HG02870 (cell line): ENCODE data around the gene DGKD.

Experiments
- ATAC-seq: cut with Tn5 transposase; IDR thresholded peaks from one replicate; pipeline ENCODE4 v1.9.1; 2021; ENCODE audit warnings: mild to moderate bottlenecking, moderate library complexity; ENCODE audit not compliant: unreplicated experiment

DGKD gene, protein sequence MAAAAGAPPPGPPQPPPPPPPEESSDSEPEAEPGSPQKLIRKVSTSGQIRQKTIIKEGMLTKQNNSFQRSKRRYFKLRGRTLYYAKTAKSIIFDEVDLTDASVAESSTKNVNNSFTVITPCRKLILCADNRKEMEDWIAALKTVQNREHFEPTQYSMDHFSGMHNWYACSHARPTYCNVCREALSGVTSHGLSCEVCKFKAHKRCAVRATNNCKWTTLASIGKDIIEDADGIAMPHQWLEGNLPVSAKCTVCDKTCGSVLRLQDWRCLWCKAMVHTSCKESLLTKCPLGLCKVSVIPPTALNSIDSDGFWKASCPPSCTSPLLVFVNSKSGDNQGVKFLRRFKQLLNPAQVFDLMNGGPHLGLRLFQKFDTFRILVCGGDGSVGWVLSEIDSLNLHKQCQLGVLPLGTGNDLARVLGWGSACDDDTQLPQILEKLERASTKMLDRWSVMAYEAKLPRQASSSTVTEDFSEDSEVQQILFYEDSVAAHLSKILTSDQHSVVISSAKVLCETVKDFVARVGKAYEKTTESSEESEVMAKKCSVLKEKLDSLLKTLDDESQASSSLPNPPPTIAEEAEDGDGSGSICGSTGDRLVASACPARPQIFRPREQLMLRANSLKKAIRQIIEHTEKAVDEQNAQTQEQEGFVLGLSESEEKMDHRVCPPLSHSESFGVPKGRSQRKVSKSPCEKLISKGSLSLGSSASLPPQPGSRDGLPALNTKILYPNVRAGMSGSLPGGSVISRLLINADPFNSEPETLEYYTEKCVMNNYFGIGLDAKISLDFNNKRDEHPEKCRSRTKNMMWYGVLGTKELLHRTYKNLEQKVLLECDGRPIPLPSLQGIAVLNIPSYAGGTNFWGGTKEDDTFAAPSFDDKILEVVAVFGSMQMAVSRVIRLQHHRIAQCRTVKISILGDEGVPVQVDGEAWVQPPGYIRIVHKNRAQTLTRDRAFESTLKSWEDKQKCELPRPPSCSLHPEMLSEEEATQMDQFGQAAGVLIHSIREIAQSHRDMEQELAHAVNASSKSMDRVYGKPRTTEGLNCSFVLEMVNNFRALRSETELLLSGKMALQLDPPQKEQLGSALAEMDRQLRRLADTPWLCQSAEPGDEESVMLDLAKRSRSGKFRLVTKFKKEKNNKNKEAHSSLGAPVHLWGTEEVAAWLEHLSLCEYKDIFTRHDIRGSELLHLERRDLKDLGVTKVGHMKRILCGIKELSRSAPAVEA

DNA sequence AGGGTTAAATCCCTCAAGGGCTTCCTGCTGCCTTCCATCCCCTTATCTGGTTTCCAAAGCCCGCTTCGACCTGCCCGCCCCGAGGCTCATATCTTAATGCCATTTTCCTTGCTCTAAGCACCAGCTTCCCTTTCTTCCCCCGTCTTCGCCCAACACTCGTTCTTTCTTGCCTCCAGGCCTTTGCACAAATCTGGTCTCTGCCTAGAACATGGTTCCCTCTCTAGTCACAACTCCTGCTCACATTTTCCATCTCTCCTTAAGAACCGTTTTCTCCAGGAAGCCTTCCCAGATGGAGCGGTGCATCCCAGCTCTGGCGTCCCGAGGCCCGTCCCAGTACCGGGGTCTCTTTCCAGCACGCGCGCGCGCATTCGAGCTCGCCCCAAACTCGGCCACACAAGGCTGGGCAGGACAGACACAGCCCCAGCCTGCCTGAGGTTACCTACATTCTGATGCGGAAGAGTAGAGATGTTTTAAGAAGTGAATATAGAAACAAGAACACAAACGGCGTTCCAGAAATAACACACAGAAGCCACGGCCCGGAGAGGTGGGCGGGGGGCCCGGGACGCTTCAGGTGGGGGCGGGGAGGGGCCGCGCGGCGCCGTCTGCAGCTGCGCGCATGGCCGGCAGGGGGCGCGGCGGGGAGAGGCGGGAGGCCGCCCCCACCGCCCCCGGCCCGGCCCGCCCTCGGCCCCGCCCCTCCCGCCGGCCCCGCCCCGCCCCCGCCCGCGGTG is at the start of gene DGKD:
Gene DGKD (plus strand): TSS at position 726 of the 731 bp plus-strand sequence. CDS start 25 bp downstream, outside the sequence.
- peak; percentile 45 for ATAC-seq

DNA sequence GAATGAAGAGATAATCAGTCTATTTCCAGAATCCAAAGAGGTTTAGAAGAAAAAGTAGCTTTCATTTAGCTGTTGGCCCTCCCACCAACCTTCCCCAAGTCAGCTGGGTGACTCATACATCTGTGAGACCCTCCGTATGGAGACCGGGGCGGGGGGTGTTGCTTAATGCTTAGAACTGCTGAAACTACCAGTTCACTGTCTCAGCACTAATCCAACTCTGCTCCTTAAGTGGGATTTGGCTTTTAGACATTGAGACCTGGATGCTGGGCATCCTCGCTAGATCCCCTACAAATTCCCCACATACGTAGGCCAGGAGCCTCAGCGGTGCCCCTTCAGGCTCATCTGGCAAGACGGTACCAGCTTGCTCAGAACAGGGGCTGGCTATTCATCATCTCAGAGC is 46.7 kb upstream of the DGKD start, which contains the start of gene SAG:
Gene SAG (plus strand): TSS at position 252 of the 400 bp plus-strand sequence. CDS start 1,374 bp downstream, outside the sequence.
- no peak for ATAC-seq

- no peak for ATAC-seq
Measured at GRCh38 chr2:233311241-233311926, 42.9 kb upstream of the DGKD start.

GRCh38 chr2:233312874-233313273 is 41.4 kb upstream of the DGKD start:
- no peak for ATAC-seq

DNA sequence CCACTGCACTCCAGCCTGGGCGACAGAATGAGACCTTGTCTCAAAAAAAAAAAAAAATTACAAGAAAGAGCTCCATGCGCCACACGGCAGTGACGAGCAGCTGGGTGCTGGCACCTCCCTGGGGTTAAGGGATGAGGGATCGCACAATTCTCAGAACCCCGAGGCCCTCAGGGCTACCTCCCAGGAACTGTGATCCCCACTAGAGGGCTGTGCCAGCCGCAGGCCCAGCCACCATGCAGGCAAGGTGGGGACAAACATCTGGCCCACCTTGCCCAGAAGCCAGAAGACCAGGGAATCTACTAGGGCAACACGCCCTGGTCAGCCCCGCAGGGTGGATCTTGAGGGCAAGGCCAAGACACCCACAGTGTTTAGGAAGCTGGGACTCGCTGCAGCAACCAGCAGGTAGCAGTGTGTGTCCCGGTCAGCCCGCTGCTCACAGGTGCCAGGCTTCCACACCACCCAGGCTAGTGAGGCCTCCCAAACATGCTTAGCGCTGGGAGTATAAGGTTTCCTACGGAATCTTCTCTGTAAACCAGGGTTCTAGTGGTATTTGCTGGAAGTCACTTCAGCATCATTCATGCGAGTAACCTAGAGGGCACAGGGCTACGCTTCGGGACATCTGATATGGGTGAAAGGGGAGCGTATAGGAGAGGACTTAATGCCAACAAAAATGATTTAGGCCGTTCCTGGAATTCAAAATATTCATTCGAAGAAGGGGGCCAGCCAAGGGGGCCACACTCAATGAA is 39.9 kb upstream of the DGKD start:
- no peak for ATAC-seq

DNA sequence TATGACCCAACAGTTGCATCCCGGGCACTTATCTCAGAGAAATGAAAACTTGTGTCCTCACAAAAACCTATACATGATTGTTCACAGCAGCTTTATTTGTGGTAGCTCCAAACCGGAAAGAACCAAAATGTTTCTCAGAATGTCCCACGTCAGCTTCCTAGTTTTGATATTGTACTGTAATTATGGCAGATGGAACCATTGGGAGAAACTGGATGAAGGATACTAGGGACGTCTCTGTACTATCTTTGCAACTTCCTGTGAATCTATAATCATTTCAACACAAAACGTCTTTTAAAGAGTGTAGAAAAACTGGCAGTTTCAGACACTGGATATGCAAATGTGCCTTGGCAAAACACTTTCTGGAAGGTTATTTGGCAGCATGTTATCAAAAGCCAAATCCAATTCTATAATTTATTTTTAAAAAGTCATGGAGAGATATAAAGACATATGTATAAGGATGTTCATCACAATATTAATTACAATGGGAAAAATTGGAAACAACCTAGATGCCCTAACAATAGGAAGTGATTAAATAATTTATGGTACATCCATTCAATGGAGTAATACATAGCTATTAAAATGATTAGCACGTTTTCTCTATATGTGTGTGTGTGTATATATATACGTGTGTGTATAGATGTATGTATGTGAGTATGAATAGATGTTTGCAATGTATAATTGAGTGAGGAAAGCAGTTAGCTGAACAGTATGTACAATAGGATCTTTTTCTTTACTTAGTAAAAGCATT is 36.9 kb upstream of the DGKD start:
- ATAC-seq: no peak

DNA sequence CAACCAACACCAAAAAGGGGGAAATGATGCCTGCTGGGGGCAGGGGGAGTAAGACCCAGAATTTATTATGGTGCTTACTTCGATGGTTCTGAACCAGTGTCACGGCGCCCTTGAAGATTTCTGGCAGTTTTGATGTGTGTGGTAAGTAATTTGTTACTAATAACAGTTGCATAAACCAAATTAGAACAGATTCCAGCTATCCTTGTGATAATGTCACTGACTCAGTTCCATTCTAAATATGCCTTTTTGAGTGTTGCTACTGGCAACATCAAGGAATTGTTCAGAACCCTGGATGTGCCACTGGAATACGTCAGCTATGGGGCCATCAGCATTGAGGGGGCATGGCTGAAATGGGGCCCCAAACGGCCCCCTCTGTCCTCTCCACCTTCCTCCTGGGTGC is 35.0 kb upstream of the DGKD start:
- no peak for ATAC-seq

DNA sequence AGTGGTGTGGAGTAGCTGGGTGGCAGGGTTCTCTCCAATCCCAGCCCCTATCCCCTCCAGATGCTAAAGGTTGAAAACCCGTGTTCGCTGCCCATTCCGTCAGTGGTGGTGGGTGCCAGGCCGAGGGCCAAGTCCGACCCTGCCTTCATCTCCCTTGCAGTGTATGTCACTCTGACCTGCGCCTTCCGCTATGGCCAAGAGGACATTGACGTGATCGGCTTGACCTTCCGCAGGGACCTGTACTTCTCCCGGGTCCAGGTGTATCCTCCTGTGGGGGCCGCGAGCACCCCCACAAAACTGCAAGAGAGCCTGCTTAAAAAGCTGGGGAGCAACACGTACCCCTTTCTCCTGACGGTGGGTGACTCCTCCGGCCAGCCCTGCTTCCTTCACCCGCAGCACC is 33.8 kb upstream of the DGKD start:
- no peak for ATAC-seq

- ATAC-seq: no peak
Measured at GRCh38 chr2:233321166-233321565, 33.1 kb upstream of the DGKD start.

- ATAC-seq: no peak
Measured at GRCh38 chr2:233323851-233324250, 30.4 kb upstream of the DGKD start.

DNA sequence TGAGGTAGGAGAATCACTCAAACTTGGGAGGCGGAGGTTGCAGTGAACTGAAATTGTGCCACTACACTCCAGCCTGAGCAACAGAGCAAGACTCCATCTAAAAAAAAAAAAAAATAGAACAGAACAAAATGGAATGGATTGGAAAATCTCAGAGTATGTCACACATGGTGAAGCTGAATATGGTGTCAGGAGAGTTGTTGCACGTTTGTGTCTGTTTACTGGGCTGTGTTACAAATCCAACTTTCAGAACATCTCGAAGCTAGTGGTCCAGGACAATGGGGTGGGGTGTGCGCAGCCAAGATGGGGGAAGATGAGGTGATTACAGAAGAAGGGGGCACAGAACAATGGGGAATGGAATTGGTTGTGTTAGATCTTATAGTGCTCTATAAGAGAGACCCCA is 29.0 kb upstream of the DGKD start:
- no peak for ATAC-seq

GRCh38 chr2:233325814-233326213 is 28.5 kb upstream of the DGKD start:
- ATAC-seq: no peak

- no peak for ATAC-seq
Measured at GRCh38 chr2:233326500-233326899, 27.8 kb upstream of the DGKD start.

DNA sequence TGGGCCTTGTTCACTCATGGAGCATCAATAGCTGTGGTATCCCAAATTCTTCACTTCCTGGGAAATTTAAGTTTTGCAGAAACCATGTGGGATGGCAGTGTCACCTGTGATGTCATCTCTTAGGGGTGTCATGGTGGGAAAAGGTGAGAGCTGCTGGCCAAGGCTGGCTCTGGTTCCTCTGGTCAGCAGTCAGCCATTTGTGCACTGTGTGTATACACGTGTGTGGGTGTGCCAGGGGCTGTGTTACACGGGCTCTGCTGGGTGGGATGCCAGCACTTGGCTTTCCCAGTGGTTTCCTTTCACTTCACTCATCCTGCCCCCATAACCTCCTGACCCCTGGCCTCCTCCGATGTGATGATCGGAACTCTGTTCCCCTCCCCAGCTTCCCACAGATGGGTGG is 25.4 kb upstream of the DGKD start:
- ATAC-seq: no peak

DNA sequence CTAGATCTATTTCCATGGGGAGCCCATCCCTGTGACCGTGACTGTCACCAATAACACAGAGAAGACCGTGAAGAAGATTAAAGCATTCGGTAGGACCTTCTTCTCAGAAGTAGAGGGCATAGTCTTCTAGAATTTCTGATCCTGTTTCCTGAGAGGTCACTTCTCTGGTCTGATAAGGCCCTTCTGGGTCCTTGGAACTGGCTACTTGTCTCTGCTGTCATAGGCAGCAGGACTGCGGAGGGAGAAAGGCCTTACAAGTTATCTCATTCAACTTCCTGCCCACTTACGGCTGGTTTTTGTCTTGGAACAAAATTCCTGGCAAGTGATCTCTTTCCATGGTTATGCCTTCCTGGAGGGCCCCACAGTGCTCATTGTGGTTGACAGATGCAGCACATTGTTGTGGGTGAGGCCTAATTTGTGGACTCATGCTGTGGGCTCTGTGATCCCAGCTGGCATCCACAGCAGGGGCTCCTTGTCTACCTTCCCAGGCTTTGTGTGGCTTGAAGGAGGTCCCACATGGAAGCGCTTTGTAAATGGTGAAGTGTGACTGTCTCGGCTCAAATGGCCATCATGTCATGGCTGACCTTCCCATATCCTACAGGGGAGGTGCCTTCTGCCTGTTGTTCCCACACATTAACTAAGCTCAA is 24.7 kb upstream of the DGKD start:
- ATAC-seq: no peak

GRCh38 chr2:233331536-233331935 is 22.8 kb upstream of the DGKD start:
- peak; percentile 86 for ATAC-seq

GRCh38 chr2:233332125-233332524 is 22.2 kb upstream of the DGKD start:
- ATAC-seq: no peak

- no peak for ATAC-seq
Measured at GRCh38 chr2:233334915-233335314, 19.4 kb upstream of the DGKD start.
